Activated T-helper 1 cell treated with Interleukin-2 at 50 U/mL for 16 hours (primary cell): ENCODE measurements around the gene FAIM2.
"Not testable (repeated sequence)": the region's sequence is repeated elsewhere in the genome, so short reads cannot be mapped to it uniquely, and the experiment has no call there.

Experiments used
- DNase-seq: peaks from one replicate; pipeline ENCODE4 v3.0.0-alpha.2; 2020; ENCODE audit warnings: low read depth

Gene FAIM2

GRCh38 chr12:49893753-49894750 is 9.6 kb downstream of the FAIM2 start:
- DNase-seq, result no peak

GRCh38 chr12:49892732-49893317 is 10.9 kb downstream of the FAIM2 start:
- no peak for DNase-seq

GRCh38 chr12:49892084-49892731 is 11.5 kb downstream of the FAIM2 start:
- no peak for DNase-seq

- DNase-seq, result no peak
These were observed 12.2 kb downstream of the FAIM2 start for GRCh38 chr12:49891476-49891875.

- no peak for DNase-seq
These were observed 12.7 kb downstream of the FAIM2 start for GRCh38 chr12:49891012-49891411.

GRCh38 chr12:49890096-49890461 is 13.6 kb downstream of the FAIM2 start:
- no peak for DNase-seq

- no peak for DNase-seq
These were observed 14.2 kb downstream of the FAIM2 start for GRCh38 chr12:49889361-49890095.

GRCh38 chr12:49888461-49889151 is 15.1 kb downstream of the FAIM2 start:
- DNase-seq, result no peak

GRCh38 chr12:49887536-49888401 is 15.9 kb downstream of the FAIM2 start:
- DNase-seq, result no peak

- DNase-seq, result no peak
These were observed 16.6 kb downstream of the FAIM2 start for GRCh38 chr12:49887091-49887490.

- DNase-seq, result no peak
These were observed 17.8 kb downstream of the FAIM2 start for GRCh38 chr12:49885663-49886461.

GRCh38 chr12:49885118-49885517 is 18.6 kb downstream of the FAIM2 start:
- no peak for DNase-seq

GRCh38 chr12:49882851-49883464 is 20.7 kb downstream of the FAIM2 start:
- no peak for DNase-seq

- no peak for DNase-seq
These were observed 21.4 kb downstream of the FAIM2 start for GRCh38 chr12:49882248-49882850.

GRCh38 chr12:49881415-49882247 is 22.1 kb downstream of the FAIM2 start:
- no peak for DNase-seq

- DNase-seq, result no peak
These were observed 22.8 kb downstream of the FAIM2 start for GRCh38 chr12:49880756-49881414.

GRCh38 chr12:49879065-49879464 is 24.6 kb downstream of the FAIM2 start:
- not testable (repeated sequence) for DNase-seq
